Subcutaneous adipose tissue (tissue), 4 donors: Measurements from ENCODE around the gene IFNA2. TPM values are rescaled to one million over a fixed set of nuclear protein-coding genes. Genes with fewer than 3 reads are reported as not detected.

Experiments used
- total RNA-seq, 4 donors: library from RNA; depleted of rRNA; stranded (reverse); fragments of >200 nt; gene quantifications; one replicate each; pipeline ENCODE4 v1.1.0, GENCODE V29; 2016
- TF ChIP-seq, protein P1 (sequence below): fragments of 450-650 bp; IDR thresholded peaks from one replicate; pipeline ENCODE4 v1.5.1; 2016; ENCODE audit warnings: low read depth, mild to moderate bottlenecking, control low read depth, antibody characterized with exemption, moderate library complexity

IFNA2 gene
- total RNA-seq, 4 donors from 2014 or later, result not detected

DNA sequence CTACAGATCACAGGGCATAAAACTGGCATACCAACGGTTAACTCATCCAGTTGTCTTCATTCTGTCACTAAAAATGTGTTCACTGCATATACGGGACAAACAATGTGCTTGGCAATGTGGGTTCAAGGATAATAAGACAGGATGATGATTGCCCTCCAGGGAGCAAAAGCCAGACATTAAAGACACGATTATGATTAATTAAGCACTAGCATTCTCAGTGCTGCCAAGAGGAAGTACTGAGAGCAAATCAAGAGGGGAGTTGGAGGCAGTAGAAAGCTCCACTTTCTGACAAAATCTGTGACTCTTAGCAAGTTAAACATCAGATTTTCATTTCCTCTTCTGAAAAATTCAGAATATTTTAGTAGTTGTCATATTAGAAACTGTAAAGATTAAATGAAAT is 14.8 kb upstream of the IFNA2 start:
- TF ChIP-seq, protein P1, sequence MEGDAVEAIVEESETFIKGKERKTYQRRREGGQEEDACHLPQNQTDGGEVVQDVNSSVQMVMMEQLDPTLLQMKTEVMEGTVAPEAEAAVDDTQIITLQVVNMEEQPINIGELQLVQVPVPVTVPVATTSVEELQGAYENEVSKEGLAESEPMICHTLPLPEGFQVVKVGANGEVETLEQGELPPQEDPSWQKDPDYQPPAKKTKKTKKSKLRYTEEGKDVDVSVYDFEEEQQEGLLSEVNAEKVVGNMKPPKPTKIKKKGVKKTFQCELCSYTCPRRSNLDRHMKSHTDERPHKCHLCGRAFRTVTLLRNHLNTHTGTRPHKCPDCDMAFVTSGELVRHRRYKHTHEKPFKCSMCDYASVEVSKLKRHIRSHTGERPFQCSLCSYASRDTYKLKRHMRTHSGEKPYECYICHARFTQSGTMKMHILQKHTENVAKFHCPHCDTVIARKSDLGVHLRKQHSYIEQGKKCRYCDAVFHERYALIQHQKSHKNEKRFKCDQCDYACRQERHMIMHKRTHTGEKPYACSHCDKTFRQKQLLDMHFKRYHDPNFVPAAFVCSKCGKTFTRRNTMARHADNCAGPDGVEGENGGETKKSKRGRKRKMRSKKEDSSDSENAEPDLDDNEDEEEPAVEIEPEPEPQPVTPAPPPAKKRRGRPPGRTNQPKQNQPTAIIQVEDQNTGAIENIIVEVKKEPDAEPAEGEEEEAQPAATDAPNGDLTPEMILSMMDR, result no peak

DNA sequence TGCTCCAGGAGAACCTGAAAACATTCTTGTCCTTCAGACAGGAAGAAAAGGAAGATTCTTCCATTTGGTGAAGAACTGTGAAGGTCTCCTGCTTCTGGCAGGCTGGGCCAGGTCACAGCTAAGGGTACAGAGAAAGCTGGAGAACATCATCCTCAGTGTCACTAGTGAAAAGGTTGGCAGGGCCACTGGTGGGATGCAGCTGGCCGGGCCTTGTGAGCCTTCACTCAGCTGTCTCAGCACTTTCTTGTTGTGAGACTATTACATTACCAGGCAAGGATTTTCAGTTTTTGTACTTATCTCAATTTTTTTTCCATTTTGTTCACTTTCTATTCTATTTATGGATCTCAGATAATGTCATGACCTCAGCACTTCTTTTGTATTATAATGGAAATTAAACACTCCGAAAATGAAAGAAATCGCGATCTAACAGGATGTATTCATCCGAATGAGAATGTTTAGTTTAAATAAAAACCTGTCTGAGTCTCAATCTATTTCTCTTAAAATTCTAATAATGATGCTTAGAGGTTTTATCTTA is 13.8 kb upstream of the IFNA2 start:
- TF ChIP-seq, protein P1, result no peak

DNA sequence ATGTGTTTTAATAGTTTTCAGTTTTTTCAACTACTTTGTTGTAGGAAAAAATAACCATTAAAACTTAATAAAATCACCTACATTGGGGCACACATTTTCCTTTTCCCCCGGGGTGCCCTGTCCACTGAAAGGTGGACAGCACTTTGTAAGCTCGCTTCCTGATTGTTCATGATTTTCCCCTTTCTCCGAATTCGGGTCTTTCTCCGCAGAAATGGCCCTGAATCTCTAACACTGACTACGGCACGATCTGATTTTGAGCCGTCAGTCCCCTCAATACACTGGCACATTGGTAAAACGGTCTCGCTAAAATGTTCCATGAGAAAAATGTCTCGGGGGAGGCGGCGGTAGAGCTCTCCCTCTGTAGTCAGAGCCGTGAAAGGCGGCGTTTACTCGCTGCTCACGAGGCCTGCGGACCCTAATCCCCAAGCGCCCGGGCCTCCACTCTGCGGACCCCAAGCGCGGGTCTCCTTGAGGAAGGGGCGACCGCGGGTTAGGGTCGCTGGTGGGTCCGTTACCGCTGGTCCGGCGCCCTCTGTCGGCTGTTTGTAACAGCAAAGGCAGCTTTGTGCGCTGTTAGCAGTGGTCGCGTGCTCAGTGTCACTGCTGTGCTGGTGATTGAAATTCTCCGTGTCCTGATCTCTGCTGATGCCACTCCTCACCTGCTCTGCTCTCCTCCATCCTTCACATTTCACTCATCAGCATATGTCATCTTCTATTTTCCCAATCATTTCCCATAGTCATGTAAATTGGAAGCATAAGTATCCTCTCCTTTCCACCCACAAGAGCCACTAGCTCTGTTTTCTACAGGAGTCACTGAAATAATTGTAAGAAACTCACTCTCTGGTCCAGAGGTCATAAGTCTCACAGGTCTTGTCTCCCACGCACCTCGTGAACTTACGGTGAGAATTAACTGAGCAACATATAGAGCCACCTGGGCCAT is 10.8 kb upstream of the IFNA2 start:
- TF ChIP-seq, protein P1, result no peak

DNA sequence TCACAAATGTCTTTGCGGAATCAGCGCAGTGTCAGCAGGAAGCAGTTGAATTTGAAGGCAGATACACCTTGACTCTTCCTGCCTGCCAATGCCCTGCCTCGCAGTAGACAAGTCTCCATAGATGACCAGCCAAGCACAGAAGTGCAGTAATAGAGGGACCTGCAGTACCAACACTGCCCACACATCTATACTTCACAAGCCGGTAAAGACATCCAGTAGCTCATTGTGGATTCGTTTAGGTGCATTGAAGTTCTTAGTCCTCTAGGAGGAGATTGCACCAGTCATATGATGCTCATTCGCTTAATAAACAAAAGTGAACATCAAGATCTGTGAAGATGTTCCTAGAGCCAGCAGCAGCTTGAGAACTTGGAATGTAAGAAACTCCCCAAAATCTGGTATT is 7.1 kb upstream of the IFNA2 start:
- TF ChIP-seq, protein P1, result no peak

DNA sequence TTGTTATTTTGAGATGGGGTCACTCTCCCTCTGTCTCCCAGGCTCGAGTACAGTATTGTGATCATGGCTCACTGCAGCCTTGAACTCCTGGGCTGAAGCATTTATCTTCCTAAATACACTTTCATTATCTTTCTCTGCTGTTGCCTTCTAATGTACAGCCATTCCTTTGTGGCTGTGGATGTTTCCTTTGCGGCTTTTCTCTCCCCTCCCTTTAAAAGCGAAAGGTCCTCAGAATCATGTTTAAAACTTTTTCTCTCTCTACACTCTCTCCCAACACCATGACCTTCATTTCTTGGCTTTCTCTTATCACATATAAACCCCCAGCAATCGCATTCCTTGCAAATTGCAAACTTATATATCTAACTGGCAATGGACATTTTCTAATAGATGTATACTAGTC is 1.6 kb downstream of the IFNA2 start:
- TF ChIP-seq, protein P1, result no peak

DNA sequence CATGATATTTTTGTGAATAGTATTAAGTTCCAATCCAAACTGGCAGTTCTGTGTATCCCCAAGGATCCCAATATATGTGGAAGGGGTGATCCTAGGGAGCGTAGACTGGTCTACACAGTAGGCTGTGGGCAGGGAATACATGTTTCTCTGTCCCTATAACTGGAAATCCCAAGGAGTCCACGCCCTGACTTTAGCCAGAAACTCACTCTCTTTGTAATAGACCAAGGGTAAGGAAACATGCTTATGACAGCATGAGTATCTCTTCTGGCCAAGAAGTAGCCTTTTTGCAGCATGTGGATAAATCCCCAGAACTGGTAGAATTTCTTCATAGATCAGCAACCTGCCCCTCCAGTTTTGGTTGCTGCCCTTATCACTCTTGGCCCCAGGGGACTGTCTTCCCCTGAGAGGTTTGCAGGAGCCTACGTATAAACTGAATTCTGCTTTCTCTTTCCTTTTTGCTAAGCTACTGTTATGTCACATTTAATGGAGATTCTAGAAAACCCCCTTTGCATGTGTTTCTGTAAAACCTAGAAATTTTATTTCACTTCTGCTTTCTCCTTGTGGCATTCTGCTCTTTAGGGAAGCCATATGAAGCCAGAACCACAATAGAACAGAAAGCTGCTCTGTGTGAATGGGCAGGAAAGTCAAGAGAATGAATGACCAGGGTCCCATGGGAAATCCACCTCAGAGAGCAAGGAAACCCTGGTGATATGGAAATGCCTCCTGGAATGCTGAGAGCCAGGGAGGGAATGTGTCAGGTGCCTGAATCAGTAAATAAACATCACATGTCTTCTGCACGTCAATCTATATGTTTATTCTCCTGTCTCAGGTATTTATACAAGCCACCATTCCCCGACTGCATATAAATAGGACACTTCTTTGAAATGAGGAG is 3.5 kb downstream of the IFNA2 start:
- TF ChIP-seq, protein P1, result no peak

DNA sequence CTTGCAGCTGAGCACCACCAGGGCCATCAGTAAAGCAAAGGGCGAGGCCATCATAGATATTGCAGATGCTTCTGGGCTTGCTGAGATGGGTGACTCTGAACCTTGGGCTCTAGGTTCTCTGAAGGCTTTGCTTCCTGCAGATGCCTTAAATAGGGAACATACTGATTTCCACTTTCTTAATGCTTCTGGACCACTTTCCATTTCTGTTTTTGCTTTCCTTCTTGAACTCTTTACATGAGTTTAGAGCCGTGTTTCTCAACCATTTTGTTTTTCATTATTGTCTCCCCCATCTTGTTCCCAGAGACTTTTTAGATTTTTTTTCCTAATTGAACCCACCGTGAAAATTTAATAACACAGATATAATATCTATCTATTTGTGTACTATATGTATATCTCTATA is 17.2 kb downstream of the IFNA2 start, which contains the start of gene IFNA13:
TSS of gene IFNA13 (minus strand) at position 101 of the 400 bp plus-strand sequence. CDS start at position 54, 47 bp downstream.
- TF ChIP-seq, protein P1, result no peak
